Measurements from ENCODE around the gene ITGA11. TPM values are rescaled to one million over a fixed set of nuclear protein-coding genes. Genes with fewer than 3 reads are reported as not detected.

The ITGA11 gene
- total and polyA plus RNA-seq, 2 experiments from 2014 or later = 0.03 to 0.40 TPM

- Mint-ChIP-seq H3K27ac (no peak overlapping the region), H3K9me3 (no peaks in the 10 kb centered on the region), H3K4me3 (peak overlapping the region; percentile 42; the same call in 2 of the 3 replicates), H3K27me3 (ENCODE audit: insufficient read depth, low read depth, poor library complexity) (peaks cover 16% of the 10 kb centered on the region), H3K4me1 (peaks cover 41% of the 10 kb centered on the region), H3K36me3 (ENCODE audit: low read depth) (no peaks in the 10 kb centered on the region)
- no peak overlapping the region for H3K4me3 ChIP-seq
- TF ChIP-seq NANOG (IDR thresholded peaks at IDR 0.05; ENCODE audit: borderline replicate concordance) (no peak), CREB1 (CRISPR knock-in tag; IDR thresholded peaks at IDR 0.05; ENCODE audit: low read depth) (no peak), STAT1 (IDR thresholded peaks at IDR 0.05; ENCODE audit: unreplicated experiment) (no peak), ZNF462 (CRISPR knock-in tag; IDR thresholded peaks at IDR 0.05) (no peak), ZNF331 (CRISPR knock-in tag; IDR thresholded peaks at IDR 0.05; ENCODE audit: low read depth) (no peak), EZH2 (IDR thresholded peaks at IDR 0.05; ENCODE audit: low read depth, unreplicated experiment) (no peak), EZH2phosphoT487 (IDR thresholded peaks at IDR 0.05; ENCODE audit: unreplicated experiment) (no peak), CTCF (conservative IDR thresholded peaks at IDR 0.05; ENCODE audit: low read depth in 2 of 2) (no peak)
- H3K27ac ChIP-seq (ENCODE audit: low read depth) = no peak overlapping the region
- DNase-seq (ENCODE audit: low spot score) (no peak), ATAC-seq (no peak)
- H3K9me2 ChIP-seq (ENCODE audit: insufficient read depth) = no peaks in the 10 kb centered on the region
- H3K27me3 ChIP-seq (ENCODE audit: insufficient read depth) = no peaks in the 10 kb centered on the region
- peak overlapping the region; percentile 9 for H3K4me2 ChIP-seq
- 0 out of 2 replicates have a peak, but pooled peaks cover 4% of the 10 kb centered on the region for H3F3A ChIP-seq (replicated peaks; ENCODE audit: low read depth)
- H4K20me1 ChIP-seq (replicated peaks; ENCODE audit: insufficient read depth) = no peaks in the 10 kb centered on the region
- H2AFZ ChIP-seq = peak overlapping the region; percentile 94; the same call in 1 of the 2 replicates
- peaks cover 18% of the 10 kb centered on the region for H3K4me1 ChIP-seq (ENCODE audit: insufficient read depth)
- no peaks in the 10 kb centered on the region for H3K79me2 ChIP-seq (replicated peaks; ENCODE audit: insufficient read depth)
- no peaks in the 10 kb centered on the region for H3K36me3 ChIP-seq (ENCODE audit: insufficient read depth)
Observed at GRCh38 chr15:68315035-68315434, 116.9 kb downstream of the ITGA11 start.

All from GM23338 (cell line).